ENCODE results near the gene CAMTA1. TPM values are rescaled to one million over a fixed set of nuclear protein-coding genes. Genes with fewer than 3 reads are reported as not detected.

CAMTA1 gene
- total RNA-seq, 1 experiment from 2014 or later: 69.5 TPM

DNA sequence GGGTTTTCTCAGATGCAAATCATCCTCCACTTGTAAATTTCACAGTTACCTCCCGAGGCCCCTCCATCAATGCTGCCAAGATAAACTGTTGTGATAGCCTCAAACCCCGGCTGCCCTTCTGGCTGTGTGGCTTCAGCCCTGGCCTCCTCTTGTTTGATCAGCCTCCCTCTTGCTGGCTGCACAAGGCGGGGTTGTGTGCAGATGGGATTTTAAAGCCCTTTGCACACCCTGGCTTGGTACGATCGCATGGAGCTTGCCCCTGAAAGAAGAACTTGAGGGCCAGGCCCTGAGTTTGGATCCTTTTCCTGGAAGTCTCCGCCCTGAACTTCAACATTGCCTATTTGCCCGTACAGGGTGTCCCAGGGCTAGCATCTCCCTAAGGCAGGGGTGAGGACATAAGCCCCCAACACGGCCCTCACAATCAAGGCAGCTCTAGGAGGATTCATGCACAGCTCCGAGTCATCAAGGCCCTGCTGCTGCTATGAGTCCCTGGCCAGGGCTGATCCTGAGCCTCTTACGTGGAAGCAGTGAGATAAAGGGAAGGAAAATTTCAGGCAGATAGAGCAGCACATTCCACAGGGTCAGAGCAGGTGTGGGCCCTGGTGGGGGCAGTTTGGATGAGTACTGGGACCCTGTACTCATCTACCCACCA is 804.6 kb downstream of the CAMTA1 start:
- Histone ChIP-seq H3K79me2 (ENCODE audit: insufficient read depth, low read length) (no peaks in the 10 kb centered on the region), H2AFZ (ENCODE audit: low read depth, low read length, poor library complexity, severe bottlenecking) (no peak overlapping the region), H3K4me3 (replicated peaks in 1 of 2; ENCODE audit: low read depth in 1 of 2, low read length in 2 of 2) (no peak overlapping the region), H4K20me1 (ENCODE audit: insufficient read depth) (no peaks in the 10 kb centered on the region), H3K9me2 (ENCODE audit: insufficient read depth) (no peaks in the 10 kb centered on the region), H3K27me3 (ENCODE audit: insufficient read depth, low read length) (no peaks in the 10 kb centered on the region; the same call in 1 of the 2 replicates), H3K4me2 (ENCODE audit: low read length) (no peak overlapping the region), H3K9me3 (ENCODE audit: control insufficient read depth in 1 of 2, insufficient read depth in 1 of 2, low read depth in 1 of 2, low read length in 2 of 2) (no peaks in the 10 kb centered on the region), H3K9ac (ENCODE audit: low read length) (no peak overlapping the region), H3K36me3 (ENCODE audit: control insufficient read depth in 1 of 2, insufficient read depth in 2 of 2, low read length in 2 of 2) (no peaks in the 10 kb centered on the region), H3K4me1 (ENCODE audit: control insufficient read depth in 1 of 2, insufficient read depth in 2 of 2, low read length in 2 of 2) (no peaks in the 10 kb centered on the region), H3K27ac (ENCODE audit: low read depth, low read length) (no peak overlapping the region)
- CTCF ChIA-PET: no interaction called here
- ATAC-seq (no peak), DNase-seq (ENCODE audit: low read depth, low spot score) (no peak)
- BruUV-seq (replicated peaks): no TSS peak
- RAD21 ChIA-PET (ENCODE audit: low non-redundant PET in 1 of 2, low total read pairs in 2 of 2, uncharacterized antibody in 2 of 2, unreplicated experiment in 2 of 2): no interaction called here
- POLR2A ChIA-PET: no interaction called here
- intact Hi-C loops (cut with micrococcal nuclease): no loop called here
- TF ChIP-seq, protein P1, sequence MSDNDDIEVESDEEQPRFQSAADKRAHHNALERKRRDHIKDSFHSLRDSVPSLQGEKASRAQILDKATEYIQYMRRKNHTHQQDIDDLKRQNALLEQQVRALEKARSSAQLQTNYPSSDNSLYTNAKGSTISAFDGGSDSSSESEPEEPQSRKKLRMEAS (IDR thresholded peaks at IDR 0.05): no peak
- TF ChIP-seq ZFX (IDR thresholded peaks at IDR 0.05) (no peak), EGR1 (IDR thresholded peaks at IDR 0.05; ENCODE audit: low read depth) (no peak), POLR2A (IDR thresholded peaks at IDR 0.05; ENCODE audit: borderline replicate concordance, extremely low read depth, insufficient read depth, insufficient read length) (no peak), CEBPB (IDR thresholded peaks at IDR 0.05; ENCODE audit: low read depth) (no peak), EZH2 (IDR thresholded peaks at IDR 0.05) (no peak), CBX3 (IDR thresholded peaks at IDR 0.05; ENCODE audit: low read depth) (no peak), ZNF274 (IDR thresholded peaks at IDR 0.05; ENCODE audit: low read depth, low read length) (no peak), SP1 (IDR thresholded peaks at IDR 0.05; ENCODE audit: low read depth) (no peak), EZH2phosphoT487 (IDR thresholded peaks at IDR 0.05; ENCODE audit: borderline replicate concordance) (no peak), SRF (IDR thresholded peaks at IDR 0.05; ENCODE audit: low read depth) (no peak), TCF7L2 (IDR thresholded peaks at IDR 0.05; ENCODE audit: borderline replicate concordance, extremely low read depth, insufficient read depth, insufficient read length) (no peak), POLR2AphosphoS5 (IDR thresholded peaks at IDR 0.05; ENCODE audit: low read depth, low read length) (no peak), RAD21 (IDR thresholded peaks at IDR 0.05; ENCODE audit: low read depth) (no peak), SIN3A (IDR thresholded peaks at IDR 0.05; ENCODE audit: low read depth) (no peak), YY1 (IDR thresholded peaks at IDR 0.05; ENCODE audit: extremely low read depth, insufficient replicate concordance, low read depth, low read length) (no peak), ELF1 (IDR thresholded peaks at IDR 0.05; ENCODE audit: borderline replicate concordance, low read depth) (no peak)
- TF ChIP-seq, protein P2, sequence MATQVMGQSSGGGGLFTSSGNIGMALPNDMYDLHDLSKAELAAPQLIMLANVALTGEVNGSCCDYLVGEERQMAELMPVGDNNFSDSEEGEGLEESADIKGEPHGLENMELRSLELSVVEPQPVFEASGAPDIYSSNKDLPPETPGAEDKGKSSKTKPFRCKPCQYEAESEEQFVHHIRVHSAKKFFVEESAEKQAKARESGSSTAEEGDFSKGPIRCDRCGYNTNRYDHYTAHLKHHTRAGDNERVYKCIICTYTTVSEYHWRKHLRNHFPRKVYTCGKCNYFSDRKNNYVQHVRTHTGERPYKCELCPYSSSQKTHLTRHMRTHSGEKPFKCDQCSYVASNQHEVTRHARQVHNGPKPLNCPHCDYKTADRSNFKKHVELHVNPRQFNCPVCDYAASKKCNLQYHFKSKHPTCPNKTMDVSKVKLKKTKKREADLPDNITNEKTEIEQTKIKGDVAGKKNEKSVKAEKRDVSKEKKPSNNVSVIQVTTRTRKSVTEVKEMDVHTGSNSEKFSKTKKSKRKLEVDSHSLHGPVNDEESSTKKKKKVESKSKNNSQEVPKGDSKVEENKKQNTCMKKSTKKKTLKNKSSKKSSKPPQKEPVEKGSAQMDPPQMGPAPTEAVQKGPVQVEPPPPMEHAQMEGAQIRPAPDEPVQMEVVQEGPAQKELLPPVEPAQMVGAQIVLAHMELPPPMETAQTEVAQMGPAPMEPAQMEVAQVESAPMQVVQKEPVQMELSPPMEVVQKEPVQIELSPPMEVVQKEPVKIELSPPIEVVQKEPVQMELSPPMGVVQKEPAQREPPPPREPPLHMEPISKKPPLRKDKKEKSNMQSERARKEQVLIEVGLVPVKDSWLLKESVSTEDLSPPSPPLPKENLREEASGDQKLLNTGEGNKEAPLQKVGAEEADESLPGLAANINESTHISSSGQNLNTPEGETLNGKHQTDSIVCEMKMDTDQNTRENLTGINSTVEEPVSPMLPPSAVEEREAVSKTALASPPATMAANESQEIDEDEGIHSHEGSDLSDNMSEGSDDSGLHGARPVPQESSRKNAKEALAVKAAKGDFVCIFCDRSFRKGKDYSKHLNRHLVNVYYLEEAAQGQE (IDR thresholded peaks at IDR 0.05; ENCODE audit: low read depth): no peak
- TF ChIP-seq, protein P3, sequence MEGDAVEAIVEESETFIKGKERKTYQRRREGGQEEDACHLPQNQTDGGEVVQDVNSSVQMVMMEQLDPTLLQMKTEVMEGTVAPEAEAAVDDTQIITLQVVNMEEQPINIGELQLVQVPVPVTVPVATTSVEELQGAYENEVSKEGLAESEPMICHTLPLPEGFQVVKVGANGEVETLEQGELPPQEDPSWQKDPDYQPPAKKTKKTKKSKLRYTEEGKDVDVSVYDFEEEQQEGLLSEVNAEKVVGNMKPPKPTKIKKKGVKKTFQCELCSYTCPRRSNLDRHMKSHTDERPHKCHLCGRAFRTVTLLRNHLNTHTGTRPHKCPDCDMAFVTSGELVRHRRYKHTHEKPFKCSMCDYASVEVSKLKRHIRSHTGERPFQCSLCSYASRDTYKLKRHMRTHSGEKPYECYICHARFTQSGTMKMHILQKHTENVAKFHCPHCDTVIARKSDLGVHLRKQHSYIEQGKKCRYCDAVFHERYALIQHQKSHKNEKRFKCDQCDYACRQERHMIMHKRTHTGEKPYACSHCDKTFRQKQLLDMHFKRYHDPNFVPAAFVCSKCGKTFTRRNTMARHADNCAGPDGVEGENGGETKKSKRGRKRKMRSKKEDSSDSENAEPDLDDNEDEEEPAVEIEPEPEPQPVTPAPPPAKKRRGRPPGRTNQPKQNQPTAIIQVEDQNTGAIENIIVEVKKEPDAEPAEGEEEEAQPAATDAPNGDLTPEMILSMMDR (IDR thresholded peaks at IDR 0.05 in 2 of 3, conservative IDR thresholded peaks at IDR 0.05 in 1 of 3; ENCODE audit: borderline replicate concordance in 1 of 3, insufficient read depth in 1 of 3, low read depth in 2 of 3, low read length in 2 of 3): no peak
- TF ChIP-seq, protein P4, sequence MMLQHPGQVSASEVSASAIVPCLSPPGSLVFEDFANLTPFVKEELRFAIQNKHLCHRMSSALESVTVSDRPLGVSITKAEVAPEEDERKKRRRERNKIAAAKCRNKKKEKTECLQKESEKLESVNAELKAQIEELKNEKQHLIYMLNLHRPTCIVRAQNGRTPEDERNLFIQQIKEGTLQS (IDR thresholded peaks at IDR 0.05): no peak

Data from HCT116 (cell line).